GM18870 (cell line): ENCODE results near the gene SMTNL2.

ENCODE experiments used
- ATAC-seq: cut with Tn5 transposase; IDR thresholded peaks from one replicate; pipeline ENCODE4 v1.9.1; 2021; ENCODE audit warnings: moderate library complexity; ENCODE audit not compliant: unreplicated experiment

The SMTNL2 gene

DNA sequence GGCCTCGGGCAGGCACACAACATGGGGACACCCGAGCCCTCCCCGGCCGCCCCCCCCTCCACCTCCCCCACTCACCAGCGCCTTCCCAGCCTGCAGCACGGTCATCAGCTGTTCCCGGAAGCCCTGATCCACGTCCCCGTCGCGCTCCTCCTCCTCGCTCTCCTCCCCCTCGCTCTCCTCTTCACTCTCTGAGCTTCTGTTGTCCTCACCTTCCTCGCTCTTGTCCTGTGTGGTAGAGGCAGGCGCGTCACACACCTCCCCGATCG, 39.4 kb upstream of the SMTNL2 start:
- ATAC-seq = no peak

DNA sequence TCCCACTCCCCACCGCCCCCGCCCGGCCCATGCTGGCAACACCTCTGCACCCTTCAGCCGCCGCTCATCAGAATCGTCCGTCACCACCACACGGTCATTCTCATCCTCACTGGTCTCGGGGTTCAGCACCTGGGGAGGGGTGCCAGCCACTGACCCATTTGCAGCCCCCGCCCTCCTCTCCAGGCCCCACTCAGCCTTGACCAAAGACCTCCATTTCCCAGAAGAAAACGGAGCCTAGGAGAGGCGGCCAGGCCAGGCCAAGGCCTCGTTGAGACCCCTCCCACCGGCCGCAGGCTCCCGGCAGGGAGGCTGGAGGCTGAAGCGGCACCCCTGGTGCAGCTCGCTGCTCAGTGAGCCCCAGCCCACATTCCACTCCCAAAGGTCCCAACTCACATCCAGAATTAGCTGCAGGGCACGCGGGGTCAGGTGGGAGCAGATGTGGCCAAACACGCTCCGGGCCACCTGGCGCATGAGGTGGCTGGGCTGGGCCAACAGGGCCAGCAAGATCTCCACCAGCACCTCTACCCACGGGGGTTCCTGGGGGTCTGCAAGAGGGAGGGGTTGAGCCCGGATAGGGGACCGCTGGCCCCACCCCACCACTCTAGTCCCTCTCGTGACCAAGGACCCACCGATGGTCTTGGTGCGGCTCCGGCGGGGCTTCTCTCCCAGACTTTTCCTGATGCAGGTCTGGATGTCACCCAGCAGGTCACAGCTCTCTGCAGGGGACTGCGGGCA, 38.9 kb upstream of the SMTNL2 start:
- ATAC-seq = no peak

- ATAC-seq = no peak
Observed at GRCh38 chr17:4547118-4547906, 37.0 kb upstream of the SMTNL2 start.

- ATAC-seq = no peak
Observed at GRCh38 chr17:4548061-4548461, 36.3 kb upstream of the SMTNL2 start.

DNA sequence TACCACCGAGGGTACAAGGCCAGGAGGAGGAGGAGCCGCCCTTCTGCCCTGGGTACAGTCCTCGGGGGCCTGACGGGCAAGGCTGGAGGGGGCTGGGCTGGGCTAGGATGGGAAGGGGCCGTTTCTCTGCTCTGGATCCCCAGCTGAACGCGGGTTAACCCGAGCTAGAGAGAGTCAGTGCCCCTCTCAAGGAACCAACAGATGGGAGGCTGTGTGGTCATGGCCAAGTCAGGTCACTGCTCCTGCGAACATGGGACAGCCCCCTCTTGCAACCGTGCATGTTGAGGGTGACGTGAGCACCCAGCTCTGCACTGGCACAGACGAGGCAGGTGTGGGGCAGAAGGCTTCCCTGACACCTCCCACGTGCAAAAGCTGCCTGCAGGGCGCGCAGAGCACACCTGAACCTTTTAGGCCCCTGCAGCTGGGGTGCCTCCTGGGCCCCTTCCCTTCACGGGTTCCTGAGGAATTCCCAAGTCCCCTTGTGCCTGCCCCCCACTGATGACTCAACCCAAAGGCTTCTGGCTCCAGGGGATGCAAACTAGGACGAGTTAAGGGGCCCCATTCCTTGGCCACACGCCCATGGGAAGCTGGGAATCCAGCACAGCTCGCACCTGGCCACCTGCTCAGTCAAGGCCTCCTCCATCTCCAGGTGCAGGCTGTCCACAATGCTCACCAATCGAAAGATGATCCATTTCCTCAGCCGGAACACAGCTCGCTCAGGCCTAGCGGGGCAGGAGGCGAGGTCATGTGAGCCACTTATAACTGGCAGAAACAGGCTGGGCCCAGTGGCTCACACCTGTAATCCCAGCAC, 35.4 kb upstream of the SMTNL2 start:
- no peak for ATAC-seq

- no peak for ATAC-seq
Observed at GRCh38 chr17:4549781-4550533, 34.4 kb upstream of the SMTNL2 start.

- ATAC-seq = no peak
Observed at GRCh38 chr17:4550534-4551039, 33.7 kb upstream of the SMTNL2 start.

DNA sequence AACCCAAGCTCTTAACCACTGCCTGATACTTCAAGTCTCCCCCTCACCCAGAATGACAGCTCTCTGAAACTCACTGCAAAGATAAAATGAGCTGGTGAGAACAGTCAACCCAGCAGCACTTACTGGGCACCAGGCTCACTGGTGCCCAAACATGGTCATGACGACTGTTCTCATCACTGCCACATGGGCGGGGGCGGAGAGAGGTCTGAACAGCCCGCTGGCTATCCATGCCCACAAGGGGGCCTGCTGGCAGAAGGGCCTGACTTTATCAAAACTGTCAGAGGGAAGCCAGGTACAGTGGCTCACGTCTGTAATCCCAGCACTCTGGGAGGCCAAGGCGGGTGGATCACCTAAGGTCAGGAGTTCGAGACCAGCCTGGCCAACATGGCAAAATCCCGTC, 33.2 kb upstream of the SMTNL2 start:
- ATAC-seq = no peak

GRCh38 chr17:4551796-4552525, 32.4 kb upstream of the SMTNL2 start:
- no peak for ATAC-seq

- ATAC-seq = no peak
Observed at GRCh38 chr17:4553669-4554068, 30.7 kb upstream of the SMTNL2 start.

GRCh38 chr17:4554441-4554996, 29.8 kb upstream of the SMTNL2 start:
- ATAC-seq = no peak

DNA sequence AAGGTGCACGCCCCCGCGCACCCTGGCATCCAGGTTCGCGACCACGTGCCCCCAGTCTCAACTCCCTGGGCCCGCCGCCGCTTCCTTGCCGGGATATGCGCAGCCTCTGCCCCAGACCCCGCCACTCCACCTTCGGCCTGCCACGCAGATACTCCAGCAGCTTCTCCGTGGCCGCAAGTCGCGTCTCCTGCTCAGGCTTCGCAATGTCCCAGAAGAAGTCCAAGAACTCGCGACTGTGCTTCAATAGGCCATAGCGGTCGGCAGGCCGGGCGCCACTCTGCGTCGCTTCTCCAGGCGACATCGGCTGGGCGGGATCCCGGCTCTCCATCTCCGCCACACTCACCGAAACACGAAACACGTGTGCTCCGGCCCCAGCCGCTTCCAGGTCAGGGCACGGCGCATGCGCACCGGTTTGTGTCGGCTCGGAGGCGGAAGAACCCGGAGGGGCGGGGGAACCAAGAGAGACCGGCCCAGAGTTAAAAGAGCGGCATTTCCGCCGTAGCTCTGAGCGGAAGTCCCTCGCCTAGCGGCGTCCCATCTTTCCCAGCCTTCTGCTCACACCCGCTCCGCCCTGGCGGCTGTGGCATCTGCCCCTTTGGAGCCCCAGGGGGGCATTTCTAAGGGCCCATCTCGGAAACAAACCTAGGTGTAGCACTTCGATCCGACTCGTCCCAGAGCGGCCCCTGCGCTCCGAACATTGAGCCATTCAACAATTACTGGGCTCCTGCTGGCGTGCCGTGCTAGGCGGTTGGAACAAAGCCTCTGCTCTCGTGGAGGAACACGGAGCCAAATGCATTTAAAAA, 29.1 kb upstream of the SMTNL2 start, which contains the start of gene MYBBP1A:
Gene MYBBP1A, minus strand, starts transcription at position 388 of the 803 bp plus-strand sequence. Its CDS starts 60 bp downstream, at position 328.
- ATAC-seq = peak; percentile 58

DNA sequence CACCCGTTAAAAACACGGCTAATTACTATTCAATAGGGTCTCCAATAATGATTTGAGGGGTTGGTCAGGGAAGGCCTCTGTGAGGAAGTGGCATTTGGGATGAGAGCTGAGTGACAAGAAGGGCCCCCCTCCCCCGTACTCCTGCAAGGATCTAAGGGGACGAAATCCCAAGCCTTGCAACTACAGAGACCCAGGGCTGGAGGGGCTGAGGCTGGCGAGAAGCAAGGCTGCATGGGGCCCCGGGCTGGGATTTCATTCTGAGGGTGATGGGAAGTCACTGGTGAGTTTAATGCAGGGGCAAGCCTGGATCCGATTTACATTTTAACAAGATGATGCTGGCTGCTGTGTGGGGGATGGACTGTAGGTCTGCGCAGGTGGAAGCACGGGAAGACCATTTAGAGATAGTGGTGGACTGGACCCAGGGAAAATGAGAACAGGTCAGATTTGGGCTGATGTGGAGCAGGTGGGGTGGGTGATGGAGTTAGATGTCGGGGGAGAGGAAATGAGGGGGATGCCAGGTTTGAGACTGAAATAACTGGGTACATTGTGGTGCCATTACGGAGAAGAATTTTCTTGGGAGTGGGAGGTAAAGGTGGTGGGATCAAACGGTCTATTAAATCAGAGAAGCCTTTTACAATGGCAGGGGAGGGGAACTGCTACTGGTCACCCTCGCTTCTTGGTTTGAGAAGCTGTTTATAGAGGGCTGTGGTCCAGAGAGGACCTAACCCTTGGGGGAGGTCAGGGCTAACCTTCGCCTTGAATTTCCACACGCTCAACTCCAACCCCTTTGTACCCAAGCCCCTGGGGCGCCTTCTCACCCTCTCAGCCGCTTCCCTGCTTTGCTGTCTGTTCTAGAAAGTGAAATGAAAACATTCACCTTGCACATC, 28.2 kb upstream of the SMTNL2 start:
- ATAC-seq = no peak

- ATAC-seq = no peak
Observed at GRCh38 chr17:4556996-4557395, 27.3 kb upstream of the SMTNL2 start.

DNA sequence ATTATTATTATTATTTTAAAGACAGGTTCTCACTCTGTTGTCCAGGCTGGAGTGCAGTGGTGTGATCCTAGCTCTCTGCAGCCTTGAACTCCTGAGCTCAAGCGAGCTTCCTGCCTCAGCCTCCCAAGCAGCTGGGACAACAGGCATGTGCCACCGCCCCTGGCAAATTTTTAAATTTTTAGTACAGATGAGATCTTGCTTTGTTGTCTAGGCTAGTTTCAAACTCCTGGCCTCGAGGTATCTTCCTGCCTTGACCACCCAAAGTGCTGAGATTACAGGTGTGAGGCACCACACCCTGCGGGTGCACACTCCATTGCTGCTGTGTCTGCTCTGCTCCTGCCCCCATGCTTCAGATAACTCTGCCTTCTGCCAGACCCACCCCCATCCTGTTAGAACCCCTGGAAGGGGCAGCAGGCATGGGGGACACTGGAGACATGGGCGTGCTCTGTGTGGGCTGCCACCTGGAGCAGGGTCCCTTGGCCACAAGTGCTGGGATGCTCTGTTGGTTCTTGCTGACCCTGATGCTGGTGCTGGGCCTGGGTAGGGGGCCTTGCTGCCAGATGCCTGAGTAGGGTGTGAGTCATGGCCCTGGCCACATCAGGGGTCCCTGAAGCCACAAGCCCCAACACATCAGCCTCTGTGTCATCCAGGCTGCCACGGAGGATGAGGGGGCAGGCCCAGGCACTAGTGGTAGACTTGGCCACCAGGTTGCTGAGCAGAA, 26.5 kb upstream of the SMTNL2 start:
- ATAC-seq = no peak

DNA sequence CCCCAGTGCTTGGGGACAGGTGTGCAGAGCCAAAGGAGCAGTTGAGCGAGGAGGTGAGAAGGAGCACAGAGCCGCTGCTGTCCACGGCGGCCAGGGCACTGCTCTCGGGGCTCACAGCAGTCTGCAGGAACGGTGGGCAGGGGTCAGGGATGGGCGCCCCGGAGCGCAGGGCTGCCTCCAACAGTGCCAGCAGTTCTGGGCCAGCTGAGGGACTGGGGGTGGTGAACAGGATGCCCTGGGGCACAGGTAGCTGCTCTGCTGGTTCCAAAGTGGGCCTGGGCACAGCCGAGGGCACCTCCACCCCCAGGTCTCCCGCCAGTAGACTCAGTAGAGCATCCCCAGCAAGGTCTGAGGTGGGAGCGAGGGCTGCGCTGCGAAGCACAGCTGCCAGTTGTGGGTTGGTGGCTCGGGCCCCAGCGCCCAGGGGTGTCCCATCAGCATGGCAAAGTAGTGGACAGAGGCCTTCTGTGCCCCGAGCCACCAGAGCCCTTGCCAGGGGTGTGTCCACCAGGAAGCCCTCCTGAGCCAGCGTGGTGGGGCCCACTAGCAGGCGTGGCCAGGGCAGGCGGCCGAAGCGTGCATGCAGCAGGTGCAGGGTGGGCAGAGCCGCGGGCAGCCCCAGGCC, 25.9 kb upstream of the SMTNL2 start:
- no peak for ATAC-seq
